Measurements from ENCODE around the gene SENP3.

SENP3 gene

GRCh38 chr17:7577327-7578199 is 15.8 kb downstream of the SENP3 start:
- no peak for DNase-seq (ENCODE audit: low spot score)

GRCh38 chr17:7579001-7579833 is 17.5 kb downstream of the SENP3 start, which contains the start of gene CD68:
Gene CD68, plus strand, starts transcription at chr17:7579638. Its CDS starts 40 bp downstream, at chr17:7579678.
- DNase-seq (ENCODE audit: low spot score): no peak

DNA sequence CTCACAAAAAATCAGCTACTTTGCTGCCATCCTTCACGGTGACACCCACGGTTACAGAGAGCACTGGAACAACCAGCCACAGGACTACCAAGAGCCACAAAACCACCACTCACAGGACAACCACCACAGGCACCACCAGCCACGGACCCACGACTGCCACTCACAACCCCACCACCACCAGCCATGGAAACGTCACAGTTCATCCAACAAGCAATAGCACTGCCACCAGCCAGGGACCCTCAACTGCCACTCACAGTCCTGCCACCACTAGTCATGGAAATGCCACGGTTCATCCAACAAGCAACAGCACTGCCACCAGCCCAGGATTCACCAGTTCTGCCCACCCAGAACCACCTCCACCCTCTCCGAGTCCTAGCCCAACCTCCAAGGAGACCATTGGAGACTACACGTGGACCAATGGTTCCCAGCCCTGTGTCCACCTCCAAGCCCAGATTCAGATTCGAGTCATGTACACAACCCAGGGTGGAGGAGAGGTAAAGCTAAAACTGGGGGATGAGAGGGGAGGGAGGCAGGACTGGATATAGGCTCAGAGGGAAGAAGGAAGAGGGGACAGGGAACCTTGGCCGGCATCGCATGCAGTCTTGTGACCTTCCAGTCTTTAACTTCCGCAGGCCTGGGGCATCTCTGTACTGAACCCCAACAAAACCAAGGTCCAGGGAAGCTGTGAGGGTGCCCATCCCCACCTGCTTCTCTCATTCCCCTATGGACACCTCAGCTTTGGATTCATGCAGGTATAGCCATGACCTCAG is 18.3 kb downstream of the SENP3 start:
- DNase-seq (ENCODE audit: low spot score): no peak

DNA sequence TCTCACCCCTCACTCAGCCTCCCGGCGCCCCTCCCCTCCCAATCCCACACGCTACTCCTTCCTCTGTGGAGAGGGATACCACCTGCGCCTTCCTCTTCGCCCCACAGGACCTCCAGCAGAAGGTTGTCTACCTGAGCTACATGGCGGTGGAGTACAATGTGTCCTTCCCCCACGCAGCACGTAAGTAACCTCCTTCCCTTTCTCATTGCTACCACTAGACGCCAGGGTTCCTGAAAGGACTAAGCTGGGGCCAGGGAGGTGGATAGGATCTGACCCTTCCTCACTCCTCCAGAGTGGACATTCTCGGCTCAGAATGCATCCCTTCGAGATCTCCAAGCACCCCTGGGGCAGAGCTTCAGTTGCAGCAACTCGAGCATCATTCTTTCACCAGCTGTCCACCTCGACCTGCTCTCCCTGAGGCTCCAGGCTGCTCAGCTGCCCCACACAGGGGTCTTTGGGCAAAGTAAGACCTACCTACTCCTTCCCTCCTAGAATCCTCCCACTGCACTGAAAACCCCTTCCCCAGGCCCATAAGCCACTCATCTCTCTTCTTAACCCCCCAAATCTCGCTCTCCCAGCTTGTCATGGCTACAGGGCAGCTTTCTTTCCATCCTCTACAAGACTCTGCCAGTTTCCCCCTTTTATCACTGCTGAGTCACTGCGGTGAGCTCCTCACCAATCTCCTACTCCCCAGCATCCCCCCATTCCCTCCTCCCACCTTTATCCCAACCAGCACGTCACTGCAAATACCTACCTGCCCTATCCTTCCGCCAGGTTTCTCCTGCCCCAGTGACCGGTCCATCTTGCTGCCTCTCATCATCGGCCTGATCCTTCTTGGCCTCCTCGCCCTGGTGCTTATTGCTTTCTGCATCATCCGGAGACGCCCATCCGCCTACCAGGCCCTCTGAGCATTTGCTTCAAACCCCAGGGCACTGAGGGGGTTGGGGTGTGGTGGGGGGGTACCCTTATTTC is 19.2 kb downstream of the SENP3 start:
- no peak for DNase-seq (ENCODE audit: low spot score)

DNA sequence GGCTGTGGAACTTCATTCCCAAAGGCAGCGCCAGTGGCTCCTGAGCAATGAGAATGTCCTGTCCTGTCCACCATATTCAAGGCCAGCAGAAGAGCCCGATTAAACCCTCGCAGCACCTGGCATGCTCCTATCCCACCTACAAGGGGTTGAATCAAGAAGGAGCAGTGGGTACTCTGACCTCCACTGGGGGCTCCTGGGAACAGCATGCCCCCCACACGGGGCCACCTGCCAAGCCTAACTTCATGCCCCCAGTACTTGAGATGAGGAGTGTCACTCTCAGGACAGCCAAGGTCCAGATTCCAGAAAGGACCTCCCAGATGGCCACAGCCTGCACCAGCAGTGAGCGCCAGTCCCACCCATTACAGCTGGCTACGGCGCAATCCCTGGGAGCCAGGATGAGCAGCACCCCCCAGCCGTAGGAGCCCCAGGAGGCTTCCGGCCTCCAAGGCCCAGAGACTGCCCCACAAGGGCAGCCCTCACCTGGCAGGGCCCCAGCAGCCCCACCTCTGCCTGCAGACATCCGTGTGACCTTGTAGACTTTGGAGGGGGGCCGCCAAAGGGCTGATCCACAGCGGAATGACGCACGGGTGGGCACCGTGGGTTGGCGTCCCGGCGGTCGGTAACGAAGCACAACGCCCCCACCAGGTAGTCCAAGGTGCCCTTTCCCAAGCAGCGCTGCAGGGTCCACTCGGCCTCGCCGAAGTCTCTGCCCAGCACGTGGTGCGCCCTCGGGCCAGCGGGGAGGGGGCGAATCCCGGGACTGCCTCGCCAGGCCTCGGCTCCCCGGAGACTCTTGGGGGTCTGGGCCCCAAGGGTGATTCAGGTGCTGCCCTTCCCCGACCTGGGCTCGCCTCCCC is 20.9 kb downstream of the SENP3 start:
- no peak for DNase-seq (ENCODE audit: low spot score)

DNA sequence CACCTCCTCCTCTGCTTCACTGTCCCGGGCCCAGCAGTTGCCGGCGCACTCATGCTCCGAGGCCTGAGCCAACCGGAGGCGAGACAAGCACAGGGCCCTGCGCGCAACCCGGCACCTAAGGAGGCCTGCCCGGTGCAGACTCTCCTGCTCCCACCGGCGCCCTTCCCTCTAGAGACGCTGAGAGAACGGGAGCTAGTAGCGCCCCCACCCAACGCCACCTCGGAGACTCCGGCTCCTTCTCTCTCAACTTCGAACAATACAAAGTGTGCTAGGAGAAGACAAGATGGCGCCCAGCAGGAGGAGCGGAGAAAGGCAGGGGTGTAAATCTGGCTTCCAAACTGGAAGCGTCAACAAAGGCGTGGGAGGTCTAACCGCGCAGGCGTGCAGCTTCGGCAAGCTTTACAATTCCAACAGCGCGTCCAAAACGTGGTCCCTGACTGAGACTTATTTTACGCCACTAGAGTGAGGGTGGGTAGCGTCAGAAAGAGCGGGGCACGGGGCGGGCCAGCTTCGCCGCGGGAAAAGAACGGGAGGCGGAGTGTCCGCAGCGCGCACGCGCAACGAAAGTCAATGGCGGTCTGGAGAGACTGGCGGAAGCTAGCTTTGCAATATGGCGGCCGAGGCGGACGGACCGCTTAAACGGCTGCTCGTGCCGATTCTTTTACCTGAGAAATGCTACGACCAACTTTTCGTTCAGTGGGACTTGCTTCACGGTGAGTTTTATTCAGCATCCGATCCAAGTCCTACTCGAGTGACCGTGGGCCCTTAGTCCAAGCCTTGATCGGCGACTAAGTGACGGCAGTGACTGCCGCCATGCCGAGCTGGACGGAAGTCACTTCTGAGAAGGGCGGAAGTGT is 21.8 kb downstream of the SENP3 start, which contains the start of gene MPDU1:
Gene MPDU1, plus strand, starts transcription at position 600 of the 857 bp plus-strand sequence. Its CDS starts 11 bp downstream, at position 611.
- peak; percentile 84 for DNase-seq (ENCODE audit: low spot score)

- no peak for DNase-seq (ENCODE audit: low spot score)
Observed at GRCh38 chr17:7586673-7587419, 25.1 kb downstream of the SENP3 start.

DNA sequence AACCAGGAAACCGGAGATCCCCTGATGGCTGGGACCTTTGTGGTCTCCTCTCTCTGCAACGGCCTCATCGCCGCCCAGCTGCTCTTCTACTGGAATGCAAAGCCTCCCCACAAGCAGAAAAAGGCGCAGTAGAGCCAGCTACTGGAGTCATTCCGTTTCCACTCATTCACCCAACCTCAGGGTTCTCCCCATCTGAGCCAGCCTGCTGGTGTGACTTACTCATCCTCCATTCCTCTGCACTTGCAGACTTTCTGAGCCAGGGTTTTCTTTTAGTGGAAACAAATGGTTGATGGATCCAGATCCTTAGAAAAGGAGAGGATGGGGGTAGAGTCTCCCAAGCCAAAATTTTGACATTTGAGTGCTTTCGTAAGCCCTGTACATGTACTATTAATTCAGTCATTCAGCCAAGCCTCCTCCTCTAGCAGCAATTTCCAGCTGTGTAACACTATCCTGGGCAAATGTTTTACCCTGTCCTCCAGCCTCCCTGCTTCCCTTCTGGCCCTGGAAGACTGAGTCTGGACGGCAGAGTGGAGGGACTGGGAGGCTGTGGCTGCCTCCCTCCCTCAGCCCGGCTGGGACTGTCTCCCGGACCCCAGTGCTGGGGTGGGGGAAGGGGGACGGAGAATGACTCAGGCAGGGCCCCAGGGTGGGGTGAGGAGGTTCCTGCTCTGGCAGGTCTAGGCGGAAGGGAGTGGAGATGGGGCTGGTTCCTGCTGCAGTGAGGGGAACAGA is 25.9 kb downstream of the SENP3 start:
- no peak for DNase-seq (ENCODE audit: low spot score)

- no peak for DNase-seq (ENCODE audit: low spot score)
Observed at GRCh38 chr17:7588553-7589203, 27.0 kb downstream of the SENP3 start.

GRCh38 chr17:7589204-7589868 is 27.6 kb downstream of the SENP3 start:
- peak; percentile 66 for DNase-seq (ENCODE audit: low spot score)

- DNase-seq (ENCODE audit: low spot score): no peak
Observed at GRCh38 chr17:7589891-7590691, 28.4 kb downstream of the SENP3 start, which contains the start of gene SOX15. Gene SOX15, minus strand, starts transcription at chr17:7590094. Its CDS starts 418 bp downstream, at chr17:7589676.

GRCh38 chr17:7590743-7591142 is 29.0 kb downstream of the SENP3 start:
- peak; percentile 75 for DNase-seq (ENCODE audit: low spot score)

DNA sequence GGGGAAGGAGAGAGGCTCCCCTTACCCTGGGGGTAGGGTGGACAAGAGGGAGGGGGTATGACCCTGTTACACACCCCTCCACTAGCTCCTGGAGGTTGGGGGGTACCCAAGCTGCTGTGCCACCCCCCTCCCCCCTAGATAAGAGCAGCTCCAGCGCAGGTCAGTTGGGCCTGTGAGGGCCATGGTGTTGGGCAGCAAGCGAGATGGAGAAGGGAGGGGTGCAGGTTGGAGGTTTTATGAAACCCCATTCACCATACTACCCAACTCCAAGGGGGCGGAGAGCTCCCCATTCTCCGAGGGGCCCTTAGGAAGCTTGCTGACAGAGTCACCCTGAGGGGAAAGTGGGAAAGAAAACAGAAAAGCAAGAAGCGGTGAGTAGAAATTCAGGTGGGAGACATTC is 29.9 kb downstream of the SENP3 start:
- DNase-seq (ENCODE audit: low spot score): no peak

DNA sequence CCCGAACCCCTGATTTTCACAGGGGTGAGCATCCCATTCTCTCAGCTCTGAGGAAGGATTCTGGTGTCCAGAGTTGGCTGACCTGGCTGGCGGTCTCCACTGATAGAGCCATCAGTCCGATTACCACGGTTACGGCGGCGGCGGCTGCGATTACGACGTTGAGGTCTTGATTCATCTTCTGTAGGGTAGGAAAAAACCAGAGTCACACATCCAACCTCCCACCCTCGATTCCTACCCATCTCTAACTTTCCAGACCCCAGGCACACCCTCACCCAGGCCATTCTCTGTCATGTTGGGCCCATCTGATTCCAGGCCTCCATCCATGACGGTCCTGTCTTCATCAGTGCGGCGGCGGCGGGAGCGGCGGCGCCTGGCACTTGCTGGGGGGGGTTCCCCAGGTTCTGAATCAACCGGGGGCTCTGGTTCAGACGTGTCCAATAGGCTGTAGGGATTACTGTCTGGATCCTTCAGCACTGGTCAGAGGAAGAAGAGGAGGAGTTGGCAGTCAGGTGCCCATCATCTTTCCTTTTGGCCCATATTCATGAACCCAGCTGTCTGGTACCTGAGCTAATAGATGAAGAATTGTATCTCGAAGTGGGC is 30.8 kb downstream of the SENP3 start:
- no peak for DNase-seq (ENCODE audit: low spot score)

DNA sequence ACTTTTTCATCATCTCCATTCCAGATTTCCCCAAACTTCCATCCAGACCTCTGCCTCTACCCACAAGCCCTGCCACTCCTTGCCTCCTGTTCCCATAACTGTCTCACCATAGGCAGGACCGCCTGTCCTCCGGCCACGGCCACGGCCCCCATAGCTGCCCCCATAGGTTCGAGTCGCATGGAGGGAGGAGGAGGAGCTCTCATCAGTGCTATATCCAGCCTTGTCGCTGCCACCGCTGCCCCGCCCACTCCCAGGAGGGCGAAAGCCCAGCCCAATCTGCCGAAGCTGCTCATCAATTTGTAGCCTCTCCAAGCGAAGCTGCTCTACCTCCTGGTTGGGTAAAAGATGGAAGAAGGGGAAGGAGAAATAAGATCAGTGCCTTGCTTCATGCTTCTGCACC is 31.6 kb downstream of the SENP3 start:
- DNase-seq (ENCODE audit: low spot score): no peak
